NCI-H2107 treated with DMSO at 0.1 percent for 48 hours (cell line): ENCODE data around the gene MS4A4A.

Experiments
- DNase-seq: peaks from one replicate; lab custom pipeline; 2025; ENCODE audit not compliant: unreplicated experiment; lab: John Stamatoyannopoulos, UW

MS4A4A gene

DNA sequence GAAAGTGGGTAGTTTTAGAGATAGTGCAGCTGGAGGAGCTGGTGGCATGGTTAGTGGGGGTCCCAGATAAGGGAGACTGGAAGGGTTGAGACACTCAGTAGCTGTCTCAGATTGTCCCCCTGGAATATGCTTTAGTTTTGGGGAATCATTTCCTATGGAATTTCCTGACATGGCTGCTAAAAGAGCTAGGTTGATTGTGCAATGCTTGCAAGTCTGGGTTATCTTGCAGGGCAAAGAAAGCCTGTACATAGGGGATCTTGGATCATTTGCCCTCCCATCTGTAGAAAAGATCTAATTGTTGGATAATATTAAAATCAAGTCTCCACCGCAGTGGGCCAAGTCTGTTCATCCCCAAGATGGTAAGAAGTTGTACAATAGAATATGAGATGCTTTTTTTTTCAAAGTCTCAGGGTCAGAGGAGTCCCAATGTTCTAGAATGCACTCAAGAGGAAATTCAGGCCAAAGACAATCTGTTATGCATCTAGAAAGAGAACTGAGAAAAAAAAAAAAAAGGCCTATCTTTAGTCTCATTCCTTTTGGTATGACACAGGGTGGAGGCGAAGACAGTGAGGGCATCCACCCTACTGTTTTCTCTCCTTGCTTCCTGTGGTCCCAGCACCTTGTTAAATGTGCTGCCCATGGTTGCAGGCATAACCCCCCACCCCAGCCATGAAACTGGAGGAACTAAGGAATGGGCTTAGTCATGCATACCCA lies 66.8 kb downstream of the MS4A4A start:
- DNase-seq: no peak

DNA sequence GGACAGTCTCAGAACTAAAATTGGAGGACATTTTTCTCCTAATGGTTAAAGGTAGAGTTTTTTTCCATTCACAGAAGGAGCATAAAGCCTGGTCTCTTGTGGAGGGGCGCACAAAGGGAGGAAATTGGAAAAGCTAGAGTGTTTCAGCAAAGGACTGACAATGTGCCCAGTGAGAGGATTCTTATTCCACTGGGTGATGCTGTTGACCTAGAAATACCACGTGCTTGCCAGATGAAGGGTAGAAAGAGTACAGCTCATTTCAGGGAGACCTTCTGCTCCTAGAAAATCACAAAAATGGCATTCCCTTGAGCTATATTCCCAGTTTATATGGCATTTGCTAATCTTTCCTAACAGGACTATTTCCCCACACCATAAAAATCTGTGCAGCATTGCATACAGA lies 67.7 kb downstream of the MS4A4A start:
- DNase-seq: no peak

GRCh38 chr11:60349990-60350389 lies 69.5 kb downstream of the MS4A4A start:
- no peak for DNase-seq

DNA sequence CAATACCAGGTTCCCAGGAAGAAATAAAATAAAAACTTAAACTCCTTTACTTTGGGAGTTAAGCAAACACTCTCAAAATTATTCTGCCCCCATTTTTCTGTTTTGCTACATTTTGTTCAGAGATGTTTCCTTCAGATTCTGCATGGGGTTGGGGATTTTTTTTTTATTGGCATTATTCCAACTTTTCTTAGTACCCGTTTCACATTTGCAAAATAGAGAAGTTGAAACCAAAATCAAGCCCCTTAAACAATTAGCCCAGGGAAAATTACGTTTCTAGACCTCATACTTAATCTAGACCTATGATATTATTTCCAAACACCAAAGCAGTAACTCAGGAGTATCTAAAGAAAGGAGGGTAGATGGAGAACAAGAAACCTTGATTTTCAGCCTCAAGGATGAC lies 77.3 kb downstream of the MS4A4A start:
- no peak for DNase-seq
